Lower leg skin (tissue), 4 donors: ENCODE data around the gene TNRC6A. TPM values are rescaled to one million over a fixed set of nuclear protein-coding genes. Genes with fewer than 3 reads are reported as not detected.

Experiments used
- DNase-seq, 2 donors: peaks; one replicate each; pipeline ENCODE4 v3.0.0-alpha.2; 2019; ENCODE audit warnings: low spot score in 2 of 2
- H3K4me3 ChIP-seq: fragments of 200-600 bp; sonication (generic); 2 replicates; pipeline ENCODE4 v1.5.1; 2017; ENCODE audit warnings: mild to moderate bottlenecking, low read depth; ENCODE audit not compliant: poor library complexity, severe bottlenecking
- POLR2A ChIP-seq, 2 donors: fragments of 450-650 bp; IDR thresholded peaks; one replicate each; pipeline ENCODE4 v1.6.1; 2016 to 2017; ENCODE audit warnings: antibody characterized with exemption in 2 of 2, mild to moderate bottlenecking in 1 of 2, moderate library complexity in 1 of 2
- WGBS, 2 donors: methylation state at CpG; one replicate each; pipeline ENCODE4 v1.1.5; 2018; 5-methylcytosine and 5-hydroxymethylcytosine counted together
- intact Hi-C: fragments of 100-400 bp; cut with DNase I; formaldehyde crosslinking; loops from one replicate; pipeline ENCODE4 v1.15.0; 2023; ENCODE audit warnings: low total_unique reads
- total RNA-seq, 4 donors: library from RNA; depleted of rRNA; stranded (reverse); fragments of >200 nt; gene quantifications; one replicate each; pipeline ENCODE4 v1.1.0, GENCODE V29; 2016
- TF ChIP-seq, protein P1 (sequence below), 3 donors: fragments of 450-650 bp; IDR thresholded peaks; one replicate each; pipeline ENCODE4 v1.5.1; 2016; ENCODE audit warnings: antibody characterized with exemption in 3 of 3, mild to moderate bottlenecking in 3 of 3, moderate library complexity in 2 of 3

The TNRC6A gene
- total RNA-seq, 4 donors from 2014 or later = 25.9 to 55.6 (median 30.1) TPM

DNA sequence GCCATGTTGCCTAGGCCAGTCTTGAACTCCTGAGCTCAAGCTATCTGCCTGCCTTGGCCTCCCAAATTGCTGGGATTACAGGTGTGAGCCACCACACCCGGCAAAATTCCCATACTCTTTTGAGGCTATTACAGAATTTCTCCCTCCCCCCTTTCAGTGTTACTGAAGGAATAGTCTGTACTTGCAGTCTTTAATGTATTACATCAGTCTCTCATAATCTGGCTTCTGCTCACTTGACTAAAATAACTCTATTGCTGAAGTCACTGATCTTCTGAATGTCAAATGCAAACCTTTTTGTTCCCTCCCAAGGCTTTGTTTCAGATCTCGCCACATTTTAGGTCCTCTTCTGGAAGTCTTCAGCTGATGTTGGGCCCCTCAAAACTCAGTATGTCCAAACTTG lies 51.8 kb downstream of the TNRC6A start:
- WGBS, 2 donors = 99 to 100% methylated on average over 2 of the region's 2 CpGs
- H3K4me3 ChIP-seq = no peak overlapping the region
- DNase-seq = no peak
- intact Hi-C loops = no loop called here
- TF ChIP-seq, protein P1, sequence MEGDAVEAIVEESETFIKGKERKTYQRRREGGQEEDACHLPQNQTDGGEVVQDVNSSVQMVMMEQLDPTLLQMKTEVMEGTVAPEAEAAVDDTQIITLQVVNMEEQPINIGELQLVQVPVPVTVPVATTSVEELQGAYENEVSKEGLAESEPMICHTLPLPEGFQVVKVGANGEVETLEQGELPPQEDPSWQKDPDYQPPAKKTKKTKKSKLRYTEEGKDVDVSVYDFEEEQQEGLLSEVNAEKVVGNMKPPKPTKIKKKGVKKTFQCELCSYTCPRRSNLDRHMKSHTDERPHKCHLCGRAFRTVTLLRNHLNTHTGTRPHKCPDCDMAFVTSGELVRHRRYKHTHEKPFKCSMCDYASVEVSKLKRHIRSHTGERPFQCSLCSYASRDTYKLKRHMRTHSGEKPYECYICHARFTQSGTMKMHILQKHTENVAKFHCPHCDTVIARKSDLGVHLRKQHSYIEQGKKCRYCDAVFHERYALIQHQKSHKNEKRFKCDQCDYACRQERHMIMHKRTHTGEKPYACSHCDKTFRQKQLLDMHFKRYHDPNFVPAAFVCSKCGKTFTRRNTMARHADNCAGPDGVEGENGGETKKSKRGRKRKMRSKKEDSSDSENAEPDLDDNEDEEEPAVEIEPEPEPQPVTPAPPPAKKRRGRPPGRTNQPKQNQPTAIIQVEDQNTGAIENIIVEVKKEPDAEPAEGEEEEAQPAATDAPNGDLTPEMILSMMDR (IDR thresholded peaks at IDR 0.05) = no peak
- no peak for TF ChIP-seq POLR2A (IDR thresholded peaks at IDR 0.05)

DNA sequence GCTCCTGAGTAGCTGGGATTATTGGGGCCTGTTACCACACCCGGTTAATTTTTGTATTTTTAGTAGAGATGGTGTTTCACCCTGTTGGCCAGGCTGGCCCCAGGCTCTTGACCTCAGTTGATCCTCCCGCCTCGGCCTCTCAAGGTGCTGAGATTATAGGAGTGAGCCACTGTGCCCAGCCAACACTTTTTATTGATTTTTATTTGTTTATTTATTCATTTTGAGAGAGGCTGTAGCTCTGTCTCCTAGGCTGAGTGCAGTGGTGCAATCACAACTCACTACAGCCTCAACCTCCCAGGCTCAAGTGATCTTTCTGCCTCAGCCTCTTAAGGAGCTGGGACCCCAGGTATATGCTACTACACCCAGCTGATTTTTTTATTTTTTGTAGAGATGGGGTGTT lies 54.7 kb downstream of the TNRC6A start:
- TF ChIP-seq, protein P1 (IDR thresholded peaks at IDR 0.05) = no peak
- WGBS, 2 donors = 89 to 97% methylated on average over 3 of the region's 3 CpGs
- no peak for DNase-seq
- intact Hi-C loops = no loop called here
- H3K4me3 ChIP-seq = no peak overlapping the region

GRCh38 chr16:24789881-24790280 lies 60.4 kb downstream of the TNRC6A start:
- no peak for TF ChIP-seq POLR2A (IDR thresholded peaks at IDR 0.05)
- TF ChIP-seq, protein P1 (IDR thresholded peaks at IDR 0.05) = no peak
- no peak overlapping the region for H3K4me3 ChIP-seq
- DNase-seq = no peak
- WGBS, 2 donors = 91 to 97% methylated on average over 2 of the region's 2 CpGs
- intact Hi-C loops = no loop called here

- 69 to 77% methylated on average over 4 of the region's 4 CpGs for WGBS, 2 donors
- no peak for TF ChIP-seq POLR2A (IDR thresholded peaks at IDR 0.05)
- TF ChIP-seq, protein P1 (IDR thresholded peaks at IDR 0.05) = no peak
- DNase-seq = no peak
- intact Hi-C loops = no loop called here
- no peak overlapping the region for H3K4me3 ChIP-seq
Measured at GRCh38 chr16:24800586-24800985, 71.1 kb downstream of the TNRC6A start.

GRCh38 chr16:24801761-24802302 lies 72.4 kb downstream of the TNRC6A start:
- DNase-seq = no peak
- intact Hi-C loops = no loop called here
- TF ChIP-seq, protein P1 (IDR thresholded peaks at IDR 0.05) = no peak
- TF ChIP-seq POLR2A (IDR thresholded peaks at IDR 0.05) = no peak
- 90% methylated on average over 3 of the region's 3 CpGs for WGBS, 2 donors
- no peak overlapping the region for H3K4me3 ChIP-seq

DNA sequence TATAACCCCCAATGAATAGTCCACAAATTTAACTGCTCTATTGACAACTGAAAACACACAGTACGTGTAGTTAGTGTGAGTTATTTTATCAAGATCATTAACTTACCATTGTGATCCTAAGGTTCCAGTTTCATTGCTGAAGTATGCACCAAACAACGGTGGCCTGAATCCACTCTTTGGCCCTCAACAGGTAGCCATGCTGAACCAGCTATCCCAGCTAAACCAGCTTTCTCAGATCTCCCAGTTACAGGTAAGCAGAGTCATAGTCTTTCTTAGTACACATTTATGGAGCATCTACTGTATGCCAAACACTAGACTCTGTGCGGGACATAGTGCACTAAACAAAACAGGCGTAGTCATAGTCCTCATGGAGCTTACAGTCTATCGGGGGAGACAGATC lies 76.0 kb downstream of the TNRC6A start:
- no peak for DNase-seq
- no peak for TF ChIP-seq POLR2A (IDR thresholded peaks at IDR 0.05)
- TF ChIP-seq, protein P1 (IDR thresholded peaks at IDR 0.05) = no peak
- WGBS, 2 donors = 96 to 97% methylated on average over 5 of the region's 5 CpGs
- intact Hi-C loops = no loop called here
- H3K4me3 ChIP-seq = no peak overlapping the region
